Neural cell (in vitro differentiated cells): ENCODE measurements around the gene SNUPN. TPM values are rescaled to one million over a fixed set of nuclear protein-coding genes. Genes with fewer than 3 reads are reported as not detected.

Experiments used
- H2AFZ ChIP-seq: fragments of 200-600, 300-800 bp; sonication (generic), shearing (Covaris generic); 2 replicates; pipeline ENCODE4 v1.6.0; 2014; ENCODE audit warnings: low read depth, mild to moderate bottlenecking, antibody characterized with exemption, low read length, moderate library complexity
- H3F3A ChIP-seq: fragments of 200-600 bp; shearing (Covaris generic); 2 replicates; pipeline ENCODE4 v1.6.1; 2016; ENCODE audit warnings: mild to moderate bottlenecking, moderate library complexity, mixed read lengths, antibody characterized with exemption, low read length; ENCODE audit not compliant: insufficient read depth, poor library complexity, severe bottlenecking
- H3K27ac ChIP-seq: fragments of 200-600, 300-800 bp; sonication (generic), shearing (Covaris generic); 2 replicates; pipeline ENCODE4 v1.5.1; 2014; ENCODE audit warnings: mild to moderate bottlenecking, low read length, moderate library complexity
- H3K27me3 ChIP-seq: fragments of 300-800, 200-600 bp; sonication (generic), shearing (Covaris generic); 2 replicates; pipeline ENCODE4 v1.6.0; 2014; ENCODE audit warnings: mild to moderate bottlenecking, low read depth, low read length, moderate library complexity; ENCODE audit not compliant: insufficient read depth
- H3K36me3 ChIP-seq: fragments of 300-800, 200-600 bp; sonication (generic), shearing (Covaris generic); 2 replicates; pipeline ENCODE4 v1.5.1; 2014; ENCODE audit warnings: mild to moderate bottlenecking, antibody characterized with exemption, low read length, moderate library complexity; ENCODE audit not compliant: insufficient read depth
- H3K4me2 ChIP-seq: fragments of 300-800, 200-600 bp; sonication (generic), shearing (Covaris generic); 2 replicates; pipeline ENCODE4 v1.6.0; 2014; ENCODE audit warnings: mild to moderate bottlenecking, low read length
- H3K4me3 ChIP-seq: fragments of 300-800, 200-600 bp; sonication (generic), shearing (Covaris generic); 2 replicates; pipeline ENCODE4 v1.5.1; 2014; ENCODE audit warnings: mild to moderate bottlenecking, low read length, moderate library complexity
- H3K79me2 ChIP-seq: fragments of 200-600 bp; shearing (Covaris generic); replicated peaks from 2 replicates; pipeline ENCODE4 v1.6.0; 2014; ENCODE audit warnings: mild to moderate bottlenecking, low read length, moderate library complexity; ENCODE audit not compliant: insufficient read depth
- H3K9ac ChIP-seq: fragments of 300-800, 200-600 bp; sonication (generic), shearing (Covaris generic); 2 replicates; pipeline ENCODE4 v1.6.1; 2016; ENCODE audit warnings: mild to moderate bottlenecking, low read length, mixed read lengths
- H3K9me2 ChIP-seq: fragments of 200-600 bp; shearing (Covaris generic); 2 replicates; pipeline ENCODE4 v1.6.1; 2016; ENCODE audit warnings: mild to moderate bottlenecking, low read length, mixed read lengths; ENCODE audit not compliant: insufficient read depth
- H3K9me3 ChIP-seq: fragments of 200-600, 300-800 bp; sonication (generic), shearing (Covaris generic); 2 replicates; pipeline ENCODE4 v1.6.1; 2016; ENCODE audit warnings: mild to moderate bottlenecking, mixed run types, low read length, moderate library complexity, mixed read lengths
- H4K20me1 ChIP-seq: fragments of 200-600 bp; shearing (Covaris generic); 2 replicates; pipeline ENCODE4 v1.6.1; 2016; ENCODE audit warnings: mild to moderate bottlenecking, mixed run types; ENCODE audit not compliant: insufficient read depth
- EP300 ChIP-seq: fragments of 450-650 bp; conservative IDR thresholded peaks from 2 replicates; pipeline ENCODE4 v1.6.1; 2014; ENCODE audit warnings: antibody characterized with exemption, mild to moderate bottlenecking, moderate library complexity; ENCODE audit not compliant: poor library complexity, severe bottlenecking
- EZH2 ChIP-seq: fragments of 200-600, 300-800 bp; shearing (Covaris generic), sonication (generic); IDR thresholded peaks from 2 replicates; pipeline ENCODE4 v1.6.1; 2014; ENCODE audit warnings: antibody characterized with exemption, low read length, borderline replicate concordance, mild to moderate bottlenecking; ENCODE audit not compliant: insufficient read depth, poor library complexity, severe bottlenecking
- MXI1 ChIP-seq: fragments of 450-650 bp; conservative IDR thresholded peaks from 2 replicates; pipeline ENCODE4 v1.6.1; 2014; ENCODE audit warnings: antibody characterized with exemption, mild to moderate bottlenecking; ENCODE audit not compliant: poor library complexity, severe bottlenecking
- RAD21 ChIP-seq: fragments of 450-650 bp; conservative IDR thresholded peaks from 2 replicates; pipeline ENCODE4 v1.6.1; 2014; ENCODE audit warnings: antibody characterized with exemption, mild to moderate bottlenecking, moderate library complexity
- SMC3 ChIP-seq: fragments of 450-650 bp; conservative IDR thresholded peaks from 2 replicates; pipeline ENCODE4 v1.6.1; 2014; ENCODE audit warnings: antibody characterized with exemption, mild to moderate bottlenecking, moderate library complexity; ENCODE audit not compliant: poor library complexity
- TAF1 ChIP-seq: IDR thresholded peaks from 2 replicates; pipeline ENCODE4 v1.6.1; 2012; ENCODE audit warnings: low read depth
- polyA plus RNA-seq: library from polyadenylated mRNA; depleted of rRNA; stranded (reverse); fragments of >200 nt; gene quantifications from 2 replicates; pipeline ENCODE4 v1.2.3, GENCODE V29; 2014
- TF ChIP-seq, protein P1 (sequence below): IDR thresholded peaks from 2 replicates; pipeline ENCODE4 v1.6.1; 2012; ENCODE audit warnings: borderline replicate concordance

Gene SNUPN
- polyA plus RNA-seq, 1 donor from 2014 or later: 19.0 TPM

DNA sequence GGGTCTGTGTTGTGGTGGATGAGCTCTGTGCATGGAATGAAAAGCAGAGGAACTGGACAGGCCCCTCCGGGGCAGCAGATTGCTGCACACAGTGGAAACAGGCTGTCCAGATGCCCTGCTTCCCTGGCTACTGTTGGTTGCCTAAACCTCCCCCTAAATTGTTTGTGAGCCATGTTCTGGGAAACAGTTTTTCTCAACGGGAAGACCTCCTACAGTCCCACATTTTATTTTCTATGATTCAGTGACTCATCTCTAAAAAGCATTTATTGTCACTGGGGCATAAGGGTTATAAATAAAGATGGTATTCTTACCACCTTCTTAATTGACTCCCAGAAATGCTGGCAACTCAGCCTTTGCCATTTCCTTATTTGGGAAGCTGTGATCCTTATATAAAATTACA lies 26.1 kb downstream of the SNUPN start:
- Histone ChIP-seq H3K27ac (no peak overlapping the region), H4K20me1 (no peaks in the 10 kb centered on the region), H3K27me3 (no peaks in the 10 kb centered on the region), H3K9ac (no peak overlapping the region), H3K79me2 (no peaks in the 10 kb centered on the region), H3K9me2 (no peaks in the 10 kb centered on the region), H3K4me3 (no peak overlapping the region), H3F3A (no peaks in the 10 kb centered on the region), H3K4me2 (no peak overlapping the region), H2AFZ (no peak overlapping the region), H3K36me3 (no peaks in the 10 kb centered on the region), H3K9me3 (no peaks in the 10 kb centered on the region)
- TF ChIP-seq TAF1: no peak
- no peak for TF ChIP-seq RAD21

- H2AFZ ChIP-seq: no peak overlapping the region
- H3K36me3 ChIP-seq: no peaks in the 10 kb centered on the region
- no peak overlapping the region for H3K9ac ChIP-seq
- H3K27ac ChIP-seq: no peak overlapping the region
- no peaks in the 10 kb centered on the region for H3K9me3 ChIP-seq
- no peaks in the 10 kb centered on the region for H3K9me2 ChIP-seq
- no peak for TF ChIP-seq MXI1
- no peaks in the 10 kb centered on the region for H3K27me3 ChIP-seq
- no peak overlapping the region for H3K4me2 ChIP-seq
- no peaks in the 10 kb centered on the region for H3F3A ChIP-seq
- no peaks in the 10 kb centered on the region for H4K20me1 ChIP-seq
- no peak overlapping the region for H3K4me3 ChIP-seq
- no peaks in the 10 kb centered on the region for H3K79me2 ChIP-seq
Measured at GRCh38 chr15:75598361-75598760, 27.2 kb downstream of the SNUPN start.

GRCh38 chr15:75597667-75598341 lies 27.7 kb downstream of the SNUPN start:
- Histone ChIP-seq H3K27ac (no peak overlapping the region), H4K20me1 (no peaks in the 10 kb centered on the region), H3K4me3 (no peak overlapping the region), H2AFZ (no peak overlapping the region), H3F3A (no peaks in the 10 kb centered on the region), H3K79me2 (no peaks in the 10 kb centered on the region), H3K27me3 (no peaks in the 10 kb centered on the region), H3K4me2 (no peak overlapping the region), H3K9ac (no peak overlapping the region), H3K36me3 (no peaks in the 10 kb centered on the region), H3K9me2 (no peaks in the 10 kb centered on the region), H3K9me3 (no peaks in the 10 kb centered on the region)
- TF ChIP-seq EP300 (no peak), EZH2 (no peak), MXI1 (no peak), SMC3 (no peak)
- TF ChIP-seq, protein P1, sequence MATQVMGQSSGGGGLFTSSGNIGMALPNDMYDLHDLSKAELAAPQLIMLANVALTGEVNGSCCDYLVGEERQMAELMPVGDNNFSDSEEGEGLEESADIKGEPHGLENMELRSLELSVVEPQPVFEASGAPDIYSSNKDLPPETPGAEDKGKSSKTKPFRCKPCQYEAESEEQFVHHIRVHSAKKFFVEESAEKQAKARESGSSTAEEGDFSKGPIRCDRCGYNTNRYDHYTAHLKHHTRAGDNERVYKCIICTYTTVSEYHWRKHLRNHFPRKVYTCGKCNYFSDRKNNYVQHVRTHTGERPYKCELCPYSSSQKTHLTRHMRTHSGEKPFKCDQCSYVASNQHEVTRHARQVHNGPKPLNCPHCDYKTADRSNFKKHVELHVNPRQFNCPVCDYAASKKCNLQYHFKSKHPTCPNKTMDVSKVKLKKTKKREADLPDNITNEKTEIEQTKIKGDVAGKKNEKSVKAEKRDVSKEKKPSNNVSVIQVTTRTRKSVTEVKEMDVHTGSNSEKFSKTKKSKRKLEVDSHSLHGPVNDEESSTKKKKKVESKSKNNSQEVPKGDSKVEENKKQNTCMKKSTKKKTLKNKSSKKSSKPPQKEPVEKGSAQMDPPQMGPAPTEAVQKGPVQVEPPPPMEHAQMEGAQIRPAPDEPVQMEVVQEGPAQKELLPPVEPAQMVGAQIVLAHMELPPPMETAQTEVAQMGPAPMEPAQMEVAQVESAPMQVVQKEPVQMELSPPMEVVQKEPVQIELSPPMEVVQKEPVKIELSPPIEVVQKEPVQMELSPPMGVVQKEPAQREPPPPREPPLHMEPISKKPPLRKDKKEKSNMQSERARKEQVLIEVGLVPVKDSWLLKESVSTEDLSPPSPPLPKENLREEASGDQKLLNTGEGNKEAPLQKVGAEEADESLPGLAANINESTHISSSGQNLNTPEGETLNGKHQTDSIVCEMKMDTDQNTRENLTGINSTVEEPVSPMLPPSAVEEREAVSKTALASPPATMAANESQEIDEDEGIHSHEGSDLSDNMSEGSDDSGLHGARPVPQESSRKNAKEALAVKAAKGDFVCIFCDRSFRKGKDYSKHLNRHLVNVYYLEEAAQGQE: no peak
